ENCODE data around the gene TRAF4. TPM values are rescaled to one million over a fixed set of nuclear protein-coding genes. Genes with fewer than 3 reads are reported as not detected.

Gene TRAF4
- total and polyA plus RNA-seq, 9 of the 15 experiments (the other 6 are each of a cell fraction or from before 2014, with no cell fraction given), result 2.4 to 147 (median 72.4) TPM

DNA sequence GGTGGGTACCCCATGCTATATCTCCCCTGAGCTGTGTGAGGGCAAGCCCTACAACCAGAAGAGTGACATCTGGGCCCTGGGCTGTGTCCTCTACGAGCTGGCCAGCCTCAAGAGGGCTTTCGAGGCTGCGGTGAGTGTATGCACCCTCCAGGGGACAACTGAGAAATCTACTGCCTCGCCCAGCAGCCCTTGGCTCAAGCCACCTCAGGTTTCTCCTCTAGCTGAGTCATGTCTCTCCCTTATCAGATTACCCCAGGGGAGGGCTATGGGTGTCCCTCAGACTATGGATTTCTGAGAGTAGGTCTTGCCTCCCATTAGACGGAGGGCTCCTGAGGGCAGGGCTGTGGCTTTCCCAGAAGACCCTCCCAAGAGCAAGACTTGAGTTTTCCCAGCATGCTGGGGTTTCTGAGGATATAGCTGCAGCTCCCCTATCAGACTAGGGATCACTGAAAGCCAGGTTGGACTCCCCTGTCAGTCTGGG, 8.5 kb upstream of the TRAF4 start (continued):
- TF ChIP-seq ELK1 (CRISPR knock-in tag; IDR thresholded peaks at IDR 0.05) (no peak), LEF1 (IDR thresholded peaks at IDR 0.05) (peak; percentile 54), HNRNPH1 (optimal IDR thresholded peaks at IDR 0.05; ENCODE audit: low read depth, low read length) (no peak), HNRNPLL (IDR thresholded peaks at IDR 0.05; ENCODE audit: low read depth, low read length, poor library complexity, severe bottlenecking) (no peak), ZFP91 (CRISPR knock-in tag; IDR thresholded peaks at IDR 0.05) (no peak), ZNF76 (CRISPR knock-in tag; IDR thresholded peaks at IDR 0.05; ENCODE audit: borderline replicate concordance) (no peak), ZFP1 (CRISPR knock-in tag; IDR thresholded peaks at IDR 0.05) (no peak), RAD21 (CRISPR knock-in tag; conservative IDR thresholded peaks at IDR 0.05 in 1 of 2, IDR thresholded peaks at IDR 0.05 in 1 of 2) (peak; percentile 33 to 46), ZBTB2 (IDR thresholded peaks at IDR 0.05) (peak; percentile 25; the same call in 1 of the 2 replicates), ESRRB (CRISPR knock-in tag; IDR thresholded peaks at IDR 0.05; ENCODE audit: borderline replicate concordance) (no peak), KHSRP (IDR thresholded peaks at IDR 0.05) (no peak), ZNF764 (CRISPR knock-in tag; IDR thresholded peaks at IDR 0.05; ENCODE audit: low read depth) (no peak)
- TF ChIP-seq, protein P1, sequence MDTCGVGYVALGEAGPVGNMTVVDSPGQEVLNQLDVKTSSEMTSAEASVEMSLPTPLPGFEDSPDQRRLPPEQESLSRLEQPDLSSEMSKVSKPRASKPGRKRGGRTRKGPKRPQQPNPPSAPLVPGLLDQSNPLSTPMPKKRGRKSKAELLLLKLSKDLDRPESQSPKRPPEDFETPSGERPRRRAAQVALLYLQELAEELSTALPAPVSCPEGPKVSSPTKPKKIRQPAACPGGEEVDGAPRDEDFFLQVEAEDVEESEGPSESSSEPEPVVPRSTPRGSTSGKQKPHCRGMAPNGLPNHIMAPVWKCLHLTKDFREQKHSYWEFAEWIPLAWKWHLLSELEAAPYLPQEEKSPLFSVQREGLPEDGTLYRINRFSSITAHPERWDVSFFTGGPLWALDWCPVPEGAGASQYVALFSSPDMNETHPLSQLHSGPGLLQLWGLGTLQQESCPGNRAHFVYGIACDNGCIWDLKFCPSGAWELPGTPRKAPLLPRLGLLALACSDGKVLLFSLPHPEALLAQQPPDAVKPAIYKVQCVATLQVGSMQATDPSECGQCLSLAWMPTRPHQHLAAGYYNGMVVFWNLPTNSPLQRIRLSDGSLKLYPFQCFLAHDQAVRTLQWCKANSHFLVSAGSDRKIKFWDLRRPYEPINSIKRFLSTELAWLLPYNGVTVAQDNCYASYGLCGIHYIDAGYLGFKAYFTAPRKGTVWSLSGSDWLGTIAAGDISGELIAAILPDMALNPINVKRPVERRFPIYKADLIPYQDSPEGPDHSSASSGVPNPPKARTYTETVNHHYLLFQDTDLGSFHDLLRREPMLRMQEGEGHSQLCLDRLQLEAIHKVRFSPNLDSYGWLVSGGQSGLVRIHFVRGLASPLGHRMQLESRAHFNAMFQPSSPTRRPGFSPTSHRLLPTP (IDR thresholded peaks at IDR 0.05; ENCODE audit: borderline replicate concordance, extremely low read depth, insufficient read length), result no peak
- TF ChIP-seq, protein P2, sequence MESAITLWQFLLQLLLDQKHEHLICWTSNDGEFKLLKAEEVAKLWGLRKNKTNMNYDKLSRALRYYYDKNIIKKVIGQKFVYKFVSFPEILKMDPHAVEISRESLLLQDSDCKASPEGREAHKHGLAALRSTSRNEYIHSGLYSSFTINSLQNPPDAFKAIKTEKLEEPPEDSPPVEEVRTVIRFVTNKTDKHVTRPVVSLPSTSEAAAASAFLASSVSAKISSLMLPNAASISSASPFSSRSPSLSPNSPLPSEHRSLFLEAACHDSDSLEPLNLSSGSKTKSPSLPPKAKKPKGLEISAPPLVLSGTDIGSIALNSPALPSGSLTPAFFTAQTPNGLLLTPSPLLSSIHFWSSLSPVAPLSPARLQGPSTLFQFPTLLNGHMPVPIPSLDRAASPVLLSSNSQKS (CRISPR knock-in tag; IDR thresholded peaks at IDR 0.05), result no peak
- TF ChIP-seq, protein P3, sequence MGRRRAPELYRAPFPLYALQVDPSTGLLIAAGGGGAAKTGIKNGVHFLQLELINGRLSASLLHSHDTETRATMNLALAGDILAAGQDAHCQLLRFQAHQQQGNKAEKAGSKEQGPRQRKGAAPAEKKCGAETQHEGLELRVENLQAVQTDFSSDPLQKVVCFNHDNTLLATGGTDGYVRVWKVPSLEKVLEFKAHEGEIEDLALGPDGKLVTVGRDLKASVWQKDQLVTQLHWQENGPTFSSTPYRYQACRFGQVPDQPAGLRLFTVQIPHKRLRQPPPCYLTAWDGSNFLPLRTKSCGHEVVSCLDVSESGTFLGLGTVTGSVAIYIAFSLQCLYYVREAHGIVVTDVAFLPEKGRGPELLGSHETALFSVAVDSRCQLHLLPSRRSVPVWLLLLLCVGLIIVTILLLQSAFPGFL (CRISPR knock-in tag; IDR thresholded peaks at IDR 0.05), result 0 out of 2 replicates have a peak, but pooled peaks have one; percentile 69

All from K562 (cell line).